LNCaP clone FGC (cell line): ENCODE results near the gene CMTM7.
A peak's percentile ranks its signal among the peaks of the same experiment; 100 is the strongest.

ENCODE experiments used
- DNase-seq: peaks from one replicate; pipeline ENCODE4 v3.0.0-alpha.2; 2011; ENCODE audit warnings: low read depth
- H3K4me3 ChIP-seq: 2 replicates; pipeline ENCODE4 v1.5.1; 2011; ENCODE audit warnings: mild to moderate bottlenecking, low read depth, low read length, control low read depth
- TF ChIP-seq, protein P1 (sequence below): IDR thresholded peaks from 2 replicates; pipeline ENCODE4 v1.5.1; 2012; ENCODE audit warnings: mild to moderate bottlenecking; ENCODE audit not compliant: control insufficient read depth, insufficient read depth; ENCODE audit errors: extremely low read depth

Gene CMTM7

DNA sequence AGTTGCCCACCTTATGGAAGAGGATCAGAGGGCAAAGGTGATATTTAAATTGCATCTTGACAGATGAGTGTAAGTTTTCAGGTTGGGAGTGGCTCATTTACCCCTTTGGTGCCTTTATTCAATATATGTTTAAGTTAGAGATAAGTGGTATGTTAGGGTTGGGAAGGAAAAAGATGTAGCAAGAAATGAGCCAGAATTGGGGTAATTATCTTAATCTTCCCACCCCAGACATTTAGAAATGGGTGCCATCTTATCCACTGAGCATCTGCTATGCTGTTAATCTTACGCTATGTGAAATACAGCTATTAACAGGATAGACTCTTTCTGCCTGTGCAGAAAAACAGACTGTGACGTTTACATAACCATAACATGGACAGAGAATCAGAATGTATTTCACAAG lies 6.3 kb downstream of the CMTM7 start:
- TF ChIP-seq, protein P1, sequence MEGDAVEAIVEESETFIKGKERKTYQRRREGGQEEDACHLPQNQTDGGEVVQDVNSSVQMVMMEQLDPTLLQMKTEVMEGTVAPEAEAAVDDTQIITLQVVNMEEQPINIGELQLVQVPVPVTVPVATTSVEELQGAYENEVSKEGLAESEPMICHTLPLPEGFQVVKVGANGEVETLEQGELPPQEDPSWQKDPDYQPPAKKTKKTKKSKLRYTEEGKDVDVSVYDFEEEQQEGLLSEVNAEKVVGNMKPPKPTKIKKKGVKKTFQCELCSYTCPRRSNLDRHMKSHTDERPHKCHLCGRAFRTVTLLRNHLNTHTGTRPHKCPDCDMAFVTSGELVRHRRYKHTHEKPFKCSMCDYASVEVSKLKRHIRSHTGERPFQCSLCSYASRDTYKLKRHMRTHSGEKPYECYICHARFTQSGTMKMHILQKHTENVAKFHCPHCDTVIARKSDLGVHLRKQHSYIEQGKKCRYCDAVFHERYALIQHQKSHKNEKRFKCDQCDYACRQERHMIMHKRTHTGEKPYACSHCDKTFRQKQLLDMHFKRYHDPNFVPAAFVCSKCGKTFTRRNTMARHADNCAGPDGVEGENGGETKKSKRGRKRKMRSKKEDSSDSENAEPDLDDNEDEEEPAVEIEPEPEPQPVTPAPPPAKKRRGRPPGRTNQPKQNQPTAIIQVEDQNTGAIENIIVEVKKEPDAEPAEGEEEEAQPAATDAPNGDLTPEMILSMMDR = no peak
- H3K4me3 ChIP-seq = no peak overlapping the region
- no peak for DNase-seq

DNA sequence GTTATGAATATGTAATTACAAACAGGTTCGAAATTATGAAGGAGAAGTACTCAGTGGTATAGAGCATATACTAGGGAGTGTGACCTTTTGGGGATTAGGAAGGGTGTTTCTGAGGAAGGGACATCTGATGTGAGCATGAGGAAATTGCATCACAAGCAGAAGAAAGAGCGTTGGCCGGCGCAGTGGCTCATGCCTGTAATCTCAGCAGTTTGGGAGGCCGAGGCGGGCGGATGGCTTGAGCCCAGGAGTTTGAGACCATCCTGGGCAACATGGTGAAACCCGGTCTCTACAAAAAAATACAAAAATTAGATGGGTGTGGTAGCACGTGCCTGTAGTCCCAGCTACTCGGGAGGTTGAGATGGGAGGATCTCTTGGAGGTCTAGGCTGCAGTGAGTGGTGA lies 6.9 kb downstream of the CMTM7 start:
- H3K4me3 ChIP-seq = no peak overlapping the region
- TF ChIP-seq, protein P1 = no peak
- DNase-seq = no peak

DNA sequence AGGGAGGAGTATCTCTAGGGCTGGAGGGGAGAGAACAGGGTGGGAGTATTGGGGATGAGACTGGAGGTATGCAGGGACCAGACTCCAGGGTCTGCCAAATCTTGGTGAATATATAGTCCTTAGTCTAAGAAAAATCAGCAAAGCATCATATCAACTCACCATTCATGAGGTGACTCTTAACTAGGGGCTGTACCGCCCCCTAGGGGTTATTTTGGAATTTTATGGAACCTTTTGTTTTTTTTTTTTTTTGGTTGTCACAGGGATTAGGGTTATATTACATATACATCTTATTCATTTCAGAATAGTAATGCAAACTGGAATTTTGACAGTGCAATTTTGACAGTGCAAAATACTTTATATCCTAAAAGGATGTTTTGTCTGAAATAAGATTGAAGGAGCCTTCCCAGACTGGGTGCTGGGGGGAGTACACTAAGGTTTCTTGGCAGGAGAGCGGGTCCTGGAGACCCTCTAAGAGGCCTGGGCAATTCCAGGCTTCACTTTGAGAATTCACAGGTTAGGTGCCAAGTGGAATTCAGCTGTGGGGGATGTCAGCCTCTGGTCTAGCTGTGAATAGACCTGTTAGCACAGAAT lies 7.5 kb downstream of the CMTM7 start:
- DNase-seq = no peak
- TF ChIP-seq, protein P1 = peak; percentile 36; the same call in 1 of the 2 replicates
- H3K4me3 ChIP-seq = no peak overlapping the region

DNA sequence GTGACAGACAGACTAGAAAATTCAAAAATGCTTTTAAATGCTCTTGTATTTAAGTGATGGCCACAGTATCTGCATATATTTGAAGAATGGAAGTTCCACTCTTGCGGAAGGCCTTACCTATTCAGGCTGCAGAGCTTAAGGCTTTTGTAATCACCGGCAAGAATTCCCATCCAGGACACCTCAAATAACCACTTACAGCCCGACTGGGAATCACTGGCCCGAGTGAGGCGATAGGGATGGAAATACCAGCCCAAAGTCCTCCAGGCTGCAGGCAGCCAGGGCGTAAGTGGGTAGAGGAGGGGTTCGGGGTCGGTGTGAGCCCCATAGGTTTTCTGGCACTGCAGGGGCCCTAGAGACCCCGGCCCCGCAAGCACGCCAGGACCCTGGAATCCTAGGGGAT lies 9.5 kb downstream of the CMTM7 start:
- DNase-seq = no peak
- no peak overlapping the region for H3K4me3 ChIP-seq
- TF ChIP-seq, protein P1 = no peak

DNA sequence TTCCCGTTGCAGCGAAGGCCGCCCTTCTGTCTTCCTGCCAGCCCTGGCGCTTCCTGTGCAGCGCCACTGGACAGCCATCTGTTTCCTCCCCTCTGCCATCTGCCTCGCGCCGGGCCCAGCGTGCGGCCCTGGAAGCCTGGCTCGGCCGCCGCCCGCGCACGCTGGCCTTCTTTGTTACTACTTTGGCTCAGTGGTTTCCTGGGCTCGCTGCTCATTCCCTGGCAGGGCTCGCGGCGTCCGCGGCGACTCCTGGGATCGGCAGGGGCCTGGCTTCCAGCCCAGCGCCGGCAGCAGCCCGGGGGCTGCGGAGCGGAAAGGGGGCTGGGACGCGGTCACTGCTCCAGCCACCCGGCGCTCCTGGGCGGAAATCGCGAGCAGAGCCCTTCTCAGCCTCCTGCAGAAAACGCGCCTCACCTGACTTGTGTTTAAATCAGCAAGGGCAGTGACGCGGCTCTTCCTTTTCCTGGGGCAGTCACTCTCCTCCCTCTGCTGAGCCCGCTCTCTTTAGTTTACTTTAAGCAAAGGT lies 10.0 kb downstream of the CMTM7 start:
- TF ChIP-seq, protein P1 = no peak
- H3K4me3 ChIP-seq = no peak overlapping the region
- DNase-seq = no peak

DNA sequence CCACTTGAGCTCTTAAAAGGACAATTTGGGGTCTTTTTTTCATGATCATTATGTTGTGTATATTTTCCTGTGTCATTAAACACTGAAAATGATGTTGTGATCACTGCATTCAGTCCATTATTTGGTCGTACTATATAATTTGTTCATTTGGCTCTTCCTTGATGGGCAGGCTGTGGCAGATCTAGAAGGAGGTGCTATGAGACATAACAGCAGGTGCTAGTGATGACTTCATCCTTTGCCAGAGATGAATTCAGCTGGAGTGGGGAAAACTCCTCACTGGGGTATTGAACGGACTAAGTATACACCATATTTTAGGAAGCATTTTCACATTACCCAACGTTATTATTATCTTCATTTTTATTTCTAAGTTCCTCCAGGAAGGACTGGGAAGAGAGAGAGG lies 12.0 kb downstream of the CMTM7 start:
- no peak for DNase-seq
- H3K4me3 ChIP-seq = no peak overlapping the region
- TF ChIP-seq, protein P1 = no peak

DNA sequence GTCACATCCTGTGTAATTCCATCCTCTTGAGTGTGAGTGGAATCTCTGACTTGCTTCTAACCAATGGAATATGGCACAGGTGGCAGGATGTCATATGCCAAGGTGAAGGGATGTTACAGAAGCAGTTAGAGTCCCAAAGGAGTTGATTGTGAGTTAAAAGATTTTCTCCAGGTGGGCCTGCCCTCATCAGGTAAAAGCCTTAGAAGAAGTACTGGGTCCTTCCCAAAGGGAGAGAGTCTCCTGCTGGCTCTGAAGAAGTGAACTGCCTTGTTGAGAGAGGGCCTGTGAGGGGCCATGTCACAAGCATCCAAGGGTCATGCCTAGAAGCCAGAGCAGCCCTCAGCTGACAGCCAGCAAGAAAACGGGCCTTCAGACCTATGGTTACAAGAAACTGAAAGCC lies 13.1 kb downstream of the CMTM7 start:
- no peak for DNase-seq
- H3K4me3 ChIP-seq = no peak overlapping the region
- TF ChIP-seq, protein P1 = no peak
